IPS-18c (cell line): ENCODE results near the gene ASTN1.

ENCODE experiments used
- H3K4me3 ChIP-seq: 2 replicates; pipeline ENCODE4 v1.7.0; 2013; ENCODE audit warnings: low read depth, mild to moderate bottlenecking, low read length, moderate library complexity; ENCODE audit not compliant: insufficient read depth
- H3K9me3 ChIP-seq: one replicate; pipeline ENCODE4 v1.6.1; 2013; ENCODE audit warnings: mild to moderate bottlenecking, low read length, moderate library complexity; ENCODE audit not compliant: control insufficient read depth, insufficient read depth

The ASTN1 gene

DNA sequence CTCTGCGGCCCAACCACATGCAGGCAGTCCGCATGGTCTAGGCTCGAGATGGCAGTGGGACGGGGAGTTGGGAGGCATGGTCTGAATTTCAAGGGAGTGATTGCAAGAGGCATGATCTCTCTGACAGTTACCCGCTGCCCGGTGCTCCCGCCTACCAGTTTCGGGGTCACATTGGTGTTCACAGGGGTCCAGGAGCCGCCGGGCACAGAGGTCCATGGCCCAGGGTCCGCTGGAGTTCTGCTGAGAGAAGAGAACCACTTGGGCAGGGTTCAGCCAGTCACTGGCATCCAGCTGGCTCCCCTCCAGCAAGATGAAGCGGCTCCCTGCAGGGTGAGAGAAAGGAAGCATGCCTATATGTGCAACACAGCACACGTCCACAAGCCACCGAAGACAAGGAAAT lies 141.3 kb downstream of the ASTN1 start:
- Histone ChIP-seq H3K4me3 (no peak overlapping the region), H3K9me3 (no peaks in the 10 kb centered on the region)

GRCh38 chr1:177021687-177022086 lies 142.8 kb downstream of the ASTN1 start:
- Histone ChIP-seq H3K9me3 (no peaks in the 10 kb centered on the region), H3K4me3 (no peak overlapping the region)

- Histone ChIP-seq H3K4me3 (no peak overlapping the region), H3K9me3 (no peaks in the 10 kb centered on the region)
These were observed 143.5 kb downstream of the ASTN1 start for GRCh38 chr1:177020851-177021589.

- no peak overlapping the region for H3K4me3 ChIP-seq
- no peaks in the 10 kb centered on the region for H3K9me3 ChIP-seq
These were observed 147.1 kb downstream of the ASTN1 start for GRCh38 chr1:177017287-177017852.

DNA sequence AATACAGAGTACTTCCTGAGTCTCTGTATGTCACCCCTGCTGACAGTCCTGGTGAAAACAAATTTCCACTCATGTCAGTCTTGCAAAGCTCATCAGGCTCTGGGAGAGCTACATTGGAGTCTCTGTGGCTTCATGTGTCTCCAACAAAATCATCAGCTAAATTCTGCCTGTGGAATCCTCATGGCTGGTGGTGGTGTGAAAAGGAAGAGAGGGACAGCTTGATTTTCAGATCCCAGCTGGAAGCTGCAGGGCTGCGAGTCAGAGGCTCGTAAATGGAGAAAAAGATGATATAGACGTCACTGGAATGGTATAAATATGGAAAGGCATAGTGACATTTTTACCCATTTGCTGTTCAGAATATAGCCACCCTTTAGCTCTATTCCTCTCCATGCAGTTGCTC lies 150.2 kb downstream of the ASTN1 start:
- H3K9me3 ChIP-seq, result no peaks in the 10 kb centered on the region
- no peak overlapping the region for H3K4me3 ChIP-seq

DNA sequence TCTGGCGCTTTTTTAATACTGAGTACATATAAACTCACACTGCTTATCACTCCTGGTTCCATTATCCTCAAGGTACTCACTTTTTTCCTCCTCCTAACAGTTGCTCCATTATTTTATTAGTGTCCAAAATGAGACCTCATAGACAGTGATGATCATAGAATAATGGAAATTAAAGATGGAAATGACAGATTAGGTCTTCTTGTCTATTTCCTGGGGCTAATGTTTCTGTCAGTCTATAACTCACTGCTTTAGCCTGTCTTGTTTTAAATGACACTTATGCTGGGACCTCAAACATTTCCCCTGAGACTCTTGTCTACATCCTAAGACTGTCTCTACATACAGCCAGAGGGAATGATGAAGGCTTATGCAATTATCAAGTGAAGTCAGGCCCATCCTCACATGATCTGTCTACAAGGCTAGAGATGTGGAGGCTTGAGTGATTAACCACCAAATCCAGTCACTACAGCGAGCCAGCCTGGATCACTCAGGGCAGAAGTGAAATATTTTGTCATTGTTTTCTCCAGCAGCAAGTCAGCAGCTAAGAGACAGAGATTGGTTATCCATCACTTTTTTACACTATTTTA lies 152.1 kb downstream of the ASTN1 start:
- Histone ChIP-seq H3K4me3 (no peak overlapping the region), H3K9me3 (no peaks in the 10 kb centered on the region)

GRCh38 chr1:177011508-177011907 lies 153.0 kb downstream of the ASTN1 start:
- H3K4me3 ChIP-seq, result no peak overlapping the region

DNA sequence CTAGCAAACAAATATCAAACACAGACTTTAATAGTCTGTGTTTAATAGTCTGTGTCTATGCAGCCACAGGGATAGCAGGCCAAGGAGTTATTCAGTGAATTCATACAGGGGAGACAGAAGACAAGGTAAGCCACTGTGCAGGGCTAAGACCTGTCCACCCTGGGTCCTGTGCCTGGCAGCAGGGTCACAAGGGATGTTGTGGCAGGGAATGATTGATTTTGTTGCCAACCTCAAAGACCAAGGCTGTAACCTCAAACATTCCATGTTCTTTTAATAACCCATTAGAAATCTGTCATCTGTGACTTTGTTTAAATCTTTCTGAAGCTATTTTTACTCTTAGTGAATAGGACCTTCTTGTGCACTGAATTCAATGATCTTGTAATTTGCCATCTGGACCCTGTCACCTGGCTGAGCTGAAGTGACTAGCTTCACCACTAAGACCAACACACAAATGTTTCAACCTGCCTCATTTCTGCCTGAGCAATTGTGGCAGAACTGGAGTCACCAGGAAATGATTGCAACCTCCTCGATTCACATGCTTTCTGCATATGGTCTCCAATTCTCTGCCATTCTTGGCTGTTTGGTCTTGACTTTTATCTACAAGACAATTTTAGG lies 154.2 kb downstream of the ASTN1 start:
- Histone ChIP-seq H3K4me3 (no peak overlapping the region), H3K9me3 (no peaks in the 10 kb centered on the region)

More at GRCh38 chr1:177011508-177011907, 153.0 kb downstream of the ASTN1 start:
- no peaks in the 10 kb centered on the region for H3K9me3 ChIP-seq

DNA sequence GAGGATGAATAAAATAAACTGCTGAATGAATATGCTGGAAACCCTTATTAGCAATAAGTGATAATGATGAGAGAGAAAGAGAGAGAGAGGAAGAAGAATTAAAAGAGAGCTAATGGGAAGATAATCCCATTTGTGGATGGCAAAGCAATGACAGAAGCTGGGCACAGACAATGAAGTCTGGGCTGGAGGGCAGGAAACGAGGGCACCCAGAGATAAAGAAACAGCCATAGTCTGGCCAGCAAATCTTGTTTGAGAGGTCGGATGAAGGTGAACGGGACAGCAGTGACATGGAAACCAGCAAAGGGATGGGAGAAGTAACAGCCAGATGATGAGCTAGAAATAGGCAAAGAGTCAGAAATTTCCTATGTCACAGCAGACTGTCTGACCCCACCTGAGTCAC lies 155.9 kb downstream of the ASTN1 start:
- no peak overlapping the region for H3K4me3 ChIP-seq
- no peaks in the 10 kb centered on the region for H3K9me3 ChIP-seq

DNA sequence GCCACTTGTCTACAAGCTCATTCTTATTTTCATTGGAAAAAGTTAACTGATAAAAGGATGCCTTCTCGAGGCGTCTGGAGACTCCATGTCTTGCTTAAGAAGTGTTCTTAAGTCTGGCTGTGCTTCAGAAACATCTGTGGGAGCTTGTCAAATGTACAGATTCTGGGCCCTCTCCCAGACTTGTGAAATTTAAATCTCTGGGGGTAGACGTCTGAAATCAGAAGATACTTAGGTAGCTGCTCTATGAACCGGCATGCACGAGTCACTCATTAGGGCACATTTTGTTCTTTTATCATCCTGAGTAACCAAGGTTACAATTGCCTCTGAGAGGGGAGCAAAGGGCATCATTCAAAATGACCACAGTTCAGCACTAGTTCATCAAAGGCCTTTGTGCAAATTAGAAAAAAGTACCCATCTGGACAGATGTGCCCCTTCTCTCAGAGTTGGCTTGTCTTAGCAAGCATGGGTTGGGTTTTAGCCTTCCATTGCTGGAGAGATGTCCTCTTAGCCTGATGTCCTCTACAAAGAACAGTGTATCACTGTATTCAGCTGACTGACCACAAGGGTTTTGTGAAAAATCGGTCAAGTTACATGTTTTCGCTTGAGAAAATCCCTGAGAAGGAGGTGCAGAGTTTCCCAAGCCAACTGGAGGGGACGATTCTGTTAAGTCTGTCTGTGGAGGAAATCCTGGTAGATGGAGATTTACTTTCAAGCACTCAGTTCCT lies 156.9 kb downstream of the ASTN1 start:
- no peaks in the 10 kb centered on the region for H3K9me3 ChIP-seq
- H3K4me3 ChIP-seq, result no peak overlapping the region

DNA sequence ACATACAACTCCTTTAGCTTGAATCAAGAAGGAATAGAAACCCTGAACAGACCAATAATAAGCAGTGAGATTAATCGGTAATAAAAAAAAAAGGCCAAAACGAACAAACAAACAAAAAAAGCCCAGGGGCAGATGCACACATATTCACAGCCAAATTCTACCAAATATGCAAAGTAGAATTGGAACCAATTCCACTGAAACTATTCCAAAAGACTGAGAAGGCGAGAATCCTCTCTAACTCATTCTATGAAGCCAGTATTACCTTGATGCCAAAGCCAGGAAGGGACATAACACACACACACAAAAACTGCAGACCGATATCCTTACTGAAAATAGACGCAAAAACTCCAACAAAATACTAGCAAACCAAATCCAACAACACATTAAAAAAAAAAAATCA lies 161.6 kb downstream of the ASTN1 start:
- Histone ChIP-seq H3K9me3 (no peaks in the 10 kb centered on the region), H3K4me3 (no peak overlapping the region)

DNA sequence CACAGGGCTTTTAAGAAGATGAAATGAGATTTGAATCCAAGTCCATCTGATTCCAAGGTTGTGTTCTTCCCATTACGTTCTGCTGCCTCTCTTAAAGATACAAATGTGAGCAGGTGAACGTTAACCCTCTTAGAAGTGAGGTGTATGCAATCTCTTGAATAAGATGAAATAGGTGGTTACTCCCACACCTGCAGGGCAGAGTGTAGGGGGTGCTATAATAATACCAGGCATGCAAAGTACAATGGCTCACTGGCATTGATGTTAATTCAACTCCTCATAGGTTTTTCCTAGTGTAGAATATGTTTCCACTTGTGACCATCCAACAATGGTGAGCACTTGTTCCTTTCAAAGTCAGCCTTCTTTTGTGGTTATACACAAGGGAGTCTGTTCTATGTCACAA lies 163.0 kb downstream of the ASTN1 start:
- no peak overlapping the region for H3K4me3 ChIP-seq
- H3K9me3 ChIP-seq, result no peaks in the 10 kb centered on the region

DNA sequence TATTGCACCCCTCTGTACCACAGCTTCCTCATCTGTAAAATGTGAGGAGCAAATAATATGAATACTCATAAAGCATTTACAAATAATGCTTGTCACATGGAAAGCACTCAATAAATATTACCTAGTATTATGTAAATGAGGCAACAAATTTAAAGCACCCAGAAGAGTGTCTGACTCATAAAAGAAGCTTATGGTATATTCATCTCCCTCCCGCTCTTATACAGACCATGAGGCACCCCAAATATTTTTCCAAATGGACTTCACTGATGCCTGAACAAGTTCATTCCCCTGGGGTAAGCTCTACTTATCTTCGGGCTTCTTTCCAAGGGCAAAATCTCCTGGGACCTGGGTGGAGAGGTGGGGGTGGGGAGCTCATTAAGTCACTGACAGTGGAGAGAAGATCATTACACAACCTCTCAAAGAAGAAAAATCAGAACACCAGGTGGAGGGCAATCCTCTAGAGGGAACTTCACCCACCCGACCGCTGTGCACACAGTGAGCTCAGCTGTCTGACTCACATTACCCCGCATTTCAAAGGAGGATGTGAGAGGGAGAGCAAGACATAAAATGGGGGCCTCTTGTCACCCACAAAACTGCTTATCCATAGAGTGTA lies 166.2 kb downstream of the ASTN1 start:
- H3K4me3 ChIP-seq, result no peak overlapping the region
- H3K9me3 ChIP-seq, result no peaks in the 10 kb centered on the region

DNA sequence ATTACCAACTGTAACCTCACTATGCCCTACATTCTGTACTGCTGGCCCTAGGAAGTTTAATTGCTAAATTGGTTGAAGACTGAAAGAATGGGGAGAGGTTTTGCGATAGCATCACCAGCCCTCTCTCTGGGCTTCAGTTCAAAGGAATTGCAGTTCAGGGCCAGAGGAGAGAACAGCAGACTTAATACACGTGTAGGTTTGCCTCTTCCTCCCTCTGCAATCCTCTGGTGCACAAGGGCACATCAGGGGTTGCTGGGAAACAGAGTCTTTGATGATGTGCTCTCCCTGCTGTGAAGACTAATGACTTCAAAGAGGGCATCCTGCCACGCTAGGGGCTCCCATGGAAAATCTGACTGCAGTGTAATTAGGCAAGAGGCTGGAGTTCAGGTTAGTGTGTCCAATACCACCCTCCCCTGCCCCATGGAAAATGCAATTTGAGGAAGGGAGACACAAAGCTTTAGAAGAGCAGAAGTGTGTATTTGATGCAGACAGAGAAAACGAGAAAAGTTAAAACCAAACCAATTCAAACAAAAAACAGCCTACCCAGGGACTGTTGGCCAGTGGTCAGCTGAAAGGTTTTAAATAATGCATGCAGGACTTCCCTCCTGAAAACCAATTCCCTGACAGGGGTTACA lies 167.9 kb downstream of the ASTN1 start:
- Histone ChIP-seq H3K4me3 (no peak overlapping the region), H3K9me3 (no peaks in the 10 kb centered on the region)

DNA sequence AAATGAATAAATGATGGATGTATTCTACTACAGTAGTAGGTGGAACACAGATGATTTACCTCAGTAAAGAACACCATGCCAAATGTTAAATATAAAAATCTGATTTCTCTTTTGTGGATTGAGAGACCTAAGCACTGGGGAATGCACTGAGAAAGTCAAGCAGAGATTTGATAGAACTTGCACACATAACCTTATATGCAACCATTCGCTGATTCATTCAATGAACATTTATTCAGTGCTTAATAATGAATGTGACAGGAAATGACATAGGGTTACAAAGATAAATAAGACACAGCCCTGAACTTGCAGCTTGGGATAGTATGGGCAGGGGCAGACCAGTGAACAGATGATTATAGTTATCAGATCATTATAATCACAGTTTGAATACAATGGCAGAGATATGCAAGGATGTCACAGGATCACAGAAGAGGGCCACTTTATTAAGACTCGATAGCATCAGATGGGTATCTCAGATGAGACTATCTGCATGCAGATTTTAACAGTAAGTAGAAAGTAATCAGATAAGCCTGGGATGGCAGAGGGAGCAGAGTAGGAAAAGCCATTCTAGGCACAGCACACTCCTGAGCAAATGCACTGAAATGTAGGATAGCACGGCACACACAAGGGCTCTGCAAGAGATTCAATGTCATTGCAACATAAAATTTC lies 169.4 kb downstream of the ASTN1 start:
- no peak overlapping the region for H3K4me3 ChIP-seq
- no peaks in the 10 kb centered on the region for H3K9me3 ChIP-seq

DNA sequence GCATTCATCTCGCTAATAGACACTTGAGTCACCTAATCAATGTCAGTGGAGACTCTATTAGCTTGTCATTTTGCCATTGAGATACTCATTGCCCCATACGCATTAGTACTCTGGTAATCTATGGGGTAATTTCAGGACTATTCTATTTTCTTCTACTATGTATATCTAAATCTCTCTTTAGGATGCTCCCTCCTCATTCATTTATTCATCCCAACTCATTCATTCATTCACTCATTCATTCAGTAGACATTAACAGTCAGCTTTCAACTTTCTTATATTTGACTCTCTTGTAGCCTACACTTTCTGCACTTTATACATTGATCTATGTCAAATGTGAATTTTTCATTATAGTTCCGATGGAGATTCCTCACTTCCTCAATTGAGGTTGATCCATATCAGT lies 170.9 kb downstream of the ASTN1 start:
- Histone ChIP-seq H3K9me3 (no peaks in the 10 kb centered on the region), H3K4me3 (no peak overlapping the region)
